GM19467 (cell line): ENCODE results near the gene CWC27.
"Not testable (repeated sequence)": the region's sequence is repeated elsewhere in the genome, so short reads cannot be mapped to it uniquely, and the experiment has no call there.

Experiments
- ATAC-seq: cut with Tn5 transposase; IDR thresholded peaks from one replicate; pipeline ENCODE4 v1.9.1; 2021; ENCODE audit warnings: mild to moderate bottlenecking, moderate library complexity; ENCODE audit not compliant: unreplicated experiment

Gene CWC27

GRCh38 chr5:64914396-64914795 is 145.7 kb downstream of the CWC27 start:
- ATAC-seq, result no peak

- ATAC-seq, result no peak
Measured at GRCh38 chr5:64918083-64918482, 149.4 kb downstream of the CWC27 start.

- ATAC-seq, result no peak
Measured at GRCh38 chr5:64921386-64921785, 152.7 kb downstream of the CWC27 start.

GRCh38 chr5:64923151-64923685 is 154.5 kb downstream of the CWC27 start:
- ATAC-seq, result no peak

GRCh38 chr5:64925123-64925522 is 156.4 kb downstream of the CWC27 start:
- no peak for ATAC-seq

GRCh38 chr5:64929833-64930232 is 161.1 kb downstream of the CWC27 start:
- no peak for ATAC-seq

- ATAC-seq, result no peak
Measured at GRCh38 chr5:64930672-64931318, 162.1 kb downstream of the CWC27 start.

GRCh38 chr5:64939422-64939771 is 170.7 kb downstream of the CWC27 start:
- not testable (repeated sequence) for ATAC-seq

- no peak for ATAC-seq
Measured at GRCh38 chr5:64939772-64940510, 171.2 kb downstream of the CWC27 start.

GRCh38 chr5:64942460-64942859 is 173.7 kb downstream of the CWC27 start:
- ATAC-seq, result no peak

GRCh38 chr5:64944868-64945267 is 176.1 kb downstream of the CWC27 start:
- ATAC-seq, result no peak

- ATAC-seq, result no peak
Measured at GRCh38 chr5:64947031-64947430, 178.3 kb downstream of the CWC27 start.

- ATAC-seq, result no peak
Measured at GRCh38 chr5:64947801-64948200, 179.1 kb downstream of the CWC27 start.

GRCh38 chr5:64949331-64949730 is 180.6 kb downstream of the CWC27 start:
- no peak for ATAC-seq

- no peak for ATAC-seq
Measured at GRCh38 chr5:64952951-64953673, 184.4 kb downstream of the CWC27 start.

- no peak for ATAC-seq
Measured at GRCh38 chr5:64954518-64954917, 185.8 kb downstream of the CWC27 start.

GRCh38 chr5:64958757-64959391 is 190.1 kb downstream of the CWC27 start:
- ATAC-seq, result no peak

GRCh38 chr5:64963278-64963677 is 194.5 kb downstream of the CWC27 start:
- no peak for ATAC-seq

- ATAC-seq, result no peak
Measured at GRCh38 chr5:64968591-64969110, 199.9 kb downstream of the CWC27 start.

GRCh38 chr5:64969578-64969977 is 200.8 kb downstream of the CWC27 start:
- ATAC-seq, result no peak

GRCh38 chr5:64971513-64971912 is 202.8 kb downstream of the CWC27 start:
- ATAC-seq, result no peak
